B cell (primary cell): ENCODE data around the gene LRBA. TPM values are rescaled to one million over a fixed set of nuclear protein-coding genes. Genes with fewer than 3 reads are reported as not detected.

ENCODE experiments used
- ATAC-seq: fragments of 200-7000 bp; cut with Tn5 transposase; one replicate; pipeline ENCODE4 v1.10.0; 2021; ENCODE audit warnings: low read depth, mild to moderate bottlenecking, moderate number of reproducible peaks, moderate library complexity
- CTCF ChIA-PET: fragments of 350-600 bp; sonication (Branson Sonifier 250); formaldehyde crosslinking; loops from one replicate; lab custom pipeline; 2021; ENCODE audit warnings: antibody characterized with exemption, inconsistent platforms; lab: Charles Lee
- POLR2A ChIA-PET: fragments of 350-600 bp; sonication (Branson Sonifier 250); formaldehyde crosslinking; loops from one replicate; lab custom pipeline; 2021; ENCODE audit warnings: antibody characterized with exemption; lab: Charles Lee
- DNase-seq: peaks from one replicate; pipeline ENCODE4 v3.0.0; 2013
- H2AFZ ChIP-seq: 2 replicates; pipeline ENCODE4 v1.6.1; 2012; ENCODE audit warnings: mild to moderate bottlenecking, low read depth, low read length; ENCODE audit not compliant: insufficient read depth, poor library complexity, severe bottlenecking
- H3K27ac ChIP-seq, 2 donors: 1 replicate in 1 of 2; 2 replicates in 1 of 2; pipeline ENCODE4 v1.5.1; 2012 to 2013; ENCODE audit warnings: low read length in 2 of 2, mild to moderate bottlenecking in 2 of 2, moderate library complexity in 1 of 2
- H3K27me3 ChIP-seq, 4 experiments: fragments of 200-600 bp in 1 of 4; sonication (generic) in 1 of 4; replicated peaks in 1 of 4; 1 replicate in 2 of 4; 2 replicates in 2 of 4; pipeline versions ENCODE4 v1.6.1 to v1.7.0; 2013 to 2016; ENCODE audit warnings: low read length in 3 of 4, mild to moderate bottlenecking in 2 of 4, mixed read lengths in 1 of 4, moderate library complexity in 1 of 4; ENCODE audit not compliant: insufficient read depth in 4 of 4, control insufficient read depth in 3 of 4; ENCODE audit errors: control extremely low read depth in 1 of 4
- H3K36me3 ChIP-seq, 2 experiments: replicated peaks in 1 of 2; 1 replicate in 1 of 2; 2 replicates in 1 of 2; pipeline versions ENCODE4 v1.6.1 to v1.7.1; 2013; ENCODE audit warnings: low read length in 1 of 2; ENCODE audit not compliant: insufficient read depth in 2 of 2, control insufficient read depth in 1 of 2; ENCODE audit errors: control extremely low read depth in 1 of 2, extremely low read depth in 1 of 2
- H3K4me1 ChIP-seq, 2 donors: fragments of 200-600 bp in 1 of 2; sonication (generic) in 1 of 2; 1 replicate in 1 of 2; 2 replicates in 1 of 2; pipeline versions ENCODE4 v1.5.1 to v1.6.1; 2013 to 2017; ENCODE audit warnings: low read length in 2 of 2; ENCODE audit not compliant: control insufficient read depth in 2 of 2, insufficient read depth in 2 of 2
- H3K4me2 ChIP-seq: replicated peaks from 2 replicates; pipeline ENCODE3; 2012; ENCODE audit warnings: mild to moderate bottlenecking, low read depth, low read length; ENCODE audit not compliant: poor library complexity, severe bottlenecking
- H3K4me3 ChIP-seq, 5 experiments: fragments of 200-600 bp in 1 of 5; sonication (generic) in 1 of 5; 1 replicate in 3 of 5; 2 replicates in 2 of 5; pipeline versions ENCODE4 v1.5.1 to v1.7.0; 2011 to 2016; ENCODE audit warnings: low read length in 4 of 5, mild to moderate bottlenecking in 4 of 5, low read depth in 2 of 5, control low read depth in 1 of 5, moderate library complexity in 1 of 5; ENCODE audit not compliant: insufficient read depth in 1 of 5; ENCODE audit errors: control extremely low read depth in 1 of 5, extremely low read depth in 1 of 5
- H3K79me2 ChIP-seq: fragments of 200-600 bp; sonication (generic); one replicate; pipeline ENCODE4 v1.6.0; 2016; ENCODE audit warnings: low read length; ENCODE audit not compliant: control insufficient read depth, insufficient read depth
- H3K9ac ChIP-seq: fragments of 200-600 bp; sonication (generic); 2 replicates; pipeline ENCODE4 v1.6.1; 2017; ENCODE audit warnings: mild to moderate bottlenecking, low read length, moderate library complexity
- H3K9me3 ChIP-seq, 3 donors: one replicate each; pipeline versions ENCODE4 v1.6.1 to v1.7.1; 2013; ENCODE audit warnings: low read length in 2 of 3; ENCODE audit not compliant: control insufficient read depth in 2 of 3, insufficient read depth in 1 of 3; ENCODE audit errors: control extremely low read depth in 1 of 3
- H4K20me1 ChIP-seq: 2 replicates; pipeline ENCODE4 v1.6.0; 2012; ENCODE audit warnings: mild to moderate bottlenecking, low read length; ENCODE audit not compliant: insufficient read depth, control insufficient read depth, poor library complexity, severe bottlenecking
- H3K27ac Mint-ChIP-seq: one replicate; pipeline ENCODE4 v1.8.0; 2021; ENCODE audit warnings: mixed read lengths
- H3K27me3 Mint-ChIP-seq: one replicate; pipeline ENCODE4 v1.8.0; 2021; ENCODE audit warnings: mixed read lengths
- H3K4me1 Mint-ChIP-seq: one replicate; pipeline ENCODE4 v1.8.0; 2021; ENCODE audit warnings: mixed read lengths
- H3K4me3 Mint-ChIP-seq: one replicate; pipeline ENCODE4 v1.8.0; 2021; ENCODE audit warnings: mixed read lengths
- H3K9me3 Mint-ChIP-seq: one replicate; pipeline ENCODE4 v1.8.0; 2022; ENCODE audit warnings: mixed read lengths; ENCODE audit not compliant: insufficient read depth
- EZH2 ChIP-seq: IDR thresholded peaks from 2 replicates; pipeline ENCODE4 v1.6.1; 2012; ENCODE audit warnings: borderline replicate concordance, low read depth, mild to moderate bottlenecking, moderate library complexity, low read length; ENCODE audit not compliant: insufficient read depth, poor library complexity, severe bottlenecking
- WGBS: methylation state at CpG from one replicate; pipeline ENCODE4 v1.1.5; 2013; ENCODE audit warnings: missing lambda C conversion rate; ENCODE audit not compliant: insufficient coverage; 5-methylcytosine and 5-hydroxymethylcytosine counted together
- intact Hi-C: fragments of 100-400 bp; cut with micrococcal nuclease; formaldehyde crosslinking; loops from one replicate; pipeline ENCODE4 v1.10.0; 2022
- polyA plus RNA-seq: library from polyadenylated mRNA; depleted of rRNA; stranded (reverse); fragments of >200 nt; gene quantifications from 2 replicates; pipeline ENCODE4 v1.2.3, GENCODE V29; 2012
- total RNA-seq, 2 donors: library from RNA; stranded (reverse); fragments of 120-200 nt in 1 of 2; gene quantifications; 1 replicate in 1 of 2; 2 replicates in 1 of 2; pipeline versions ENCODE4 v1.2.3 to v1.2.4, GENCODE V29; 2013 to 2022
- TF ChIP-seq, protein P1 (sequence below): fragments of 200-600 bp; IDR thresholded peaks from one replicate; pipeline ENCODE4 v1.8.0; 2022; ENCODE audit warnings: antibody characterized with exemption, mild to moderate bottlenecking

Gene LRBA
- total and polyA plus RNA-seq, 2 donors (not counting 1 experiment from before 2014, with no cell fraction given) = 17.5 to 86.7 TPM

DNA sequence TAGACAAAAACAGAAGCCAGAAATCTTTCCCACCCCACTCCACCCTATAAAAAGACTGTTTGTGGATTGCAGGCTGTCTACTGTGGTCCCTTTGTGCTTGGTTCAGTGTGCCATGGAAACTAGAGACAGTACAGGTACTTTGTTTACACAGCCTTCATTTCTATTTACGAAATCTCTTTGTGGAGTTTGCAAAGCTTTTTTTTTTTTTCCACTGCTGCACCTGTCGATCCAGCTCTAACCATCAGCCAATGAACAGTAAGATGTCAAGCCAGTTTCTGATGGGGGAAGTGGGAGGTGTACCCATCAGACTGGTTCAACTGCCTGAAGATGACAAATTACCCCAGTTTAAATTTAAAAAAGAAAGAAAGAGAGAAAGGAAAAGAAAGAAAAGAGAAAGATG lies 20.2 kb upstream of the LRBA start:
- POLR2A ChIA-PET = no interaction called here
- no peaks in the 10 kb centered on the region for H3K36me3 ChIP-seq
- Mint-ChIP-seq H3K27me3 (peaks cover 19% of the 10 kb centered on the region), H3K9me3 (no peaks in the 10 kb centered on the region), H3K4me1 (peaks cover 6% of the 10 kb centered on the region), H3K27ac (no peak overlapping the region), H3K4me3 (no peak overlapping the region)
- no peaks in the 10 kb centered on the region for H3K79me2 ChIP-seq
- CTCF ChIA-PET = no interaction called here
- H3K9ac ChIP-seq = no peak overlapping the region
- WGBS = no CpG with 5 or more reads among the region's 2 CpGs
- H3K4me3 ChIP-seq = no peak overlapping the region
- H3K4me1 ChIP-seq = peaks cover 4 to 6% of the 10 kb centered on the region in 2 donors
- no peak for TF ChIP-seq EZH2
- TF ChIP-seq, protein P1, sequence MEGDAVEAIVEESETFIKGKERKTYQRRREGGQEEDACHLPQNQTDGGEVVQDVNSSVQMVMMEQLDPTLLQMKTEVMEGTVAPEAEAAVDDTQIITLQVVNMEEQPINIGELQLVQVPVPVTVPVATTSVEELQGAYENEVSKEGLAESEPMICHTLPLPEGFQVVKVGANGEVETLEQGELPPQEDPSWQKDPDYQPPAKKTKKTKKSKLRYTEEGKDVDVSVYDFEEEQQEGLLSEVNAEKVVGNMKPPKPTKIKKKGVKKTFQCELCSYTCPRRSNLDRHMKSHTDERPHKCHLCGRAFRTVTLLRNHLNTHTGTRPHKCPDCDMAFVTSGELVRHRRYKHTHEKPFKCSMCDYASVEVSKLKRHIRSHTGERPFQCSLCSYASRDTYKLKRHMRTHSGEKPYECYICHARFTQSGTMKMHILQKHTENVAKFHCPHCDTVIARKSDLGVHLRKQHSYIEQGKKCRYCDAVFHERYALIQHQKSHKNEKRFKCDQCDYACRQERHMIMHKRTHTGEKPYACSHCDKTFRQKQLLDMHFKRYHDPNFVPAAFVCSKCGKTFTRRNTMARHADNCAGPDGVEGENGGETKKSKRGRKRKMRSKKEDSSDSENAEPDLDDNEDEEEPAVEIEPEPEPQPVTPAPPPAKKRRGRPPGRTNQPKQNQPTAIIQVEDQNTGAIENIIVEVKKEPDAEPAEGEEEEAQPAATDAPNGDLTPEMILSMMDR = no peak
- H2AFZ ChIP-seq = no peak overlapping the region
- H4K20me1 ChIP-seq = no peaks in the 10 kb centered on the region
- no peak overlapping the region for H3K27ac ChIP-seq
- no peaks in the 10 kb centered on the region for H3K9me3 ChIP-seq
- intact Hi-C loops = no loop called here
- no peak overlapping the region for H3K4me2 ChIP-seq
- DNase-seq (no peak), ATAC-seq (no peak)
- peaks cover 0 to 3% (median 1%) of the 10 kb centered on the region in 4 experiments for H3K27me3 ChIP-seq

DNA sequence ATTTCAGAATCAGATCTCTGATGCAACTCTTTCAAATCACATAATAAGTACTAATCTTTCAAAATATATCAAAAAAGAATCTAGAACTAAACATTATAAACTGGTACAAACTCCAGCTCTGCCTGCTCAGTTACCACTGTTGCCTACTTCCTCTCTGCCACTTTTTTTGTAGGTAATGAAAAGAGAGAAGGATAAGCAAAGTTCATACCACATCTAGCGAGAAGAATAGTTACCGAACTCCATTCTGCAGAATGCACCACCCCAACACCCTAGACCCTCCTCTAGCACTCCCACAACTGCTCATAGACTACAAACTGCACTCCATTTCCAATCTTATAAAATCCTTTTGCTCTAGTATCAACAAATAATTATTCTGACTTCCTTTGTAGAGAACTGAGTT lies 19.7 kb upstream of the LRBA start:
- H3K4me1 ChIP-seq = peaks cover 4 to 6% of the 10 kb centered on the region in 2 donors
- H3K27me3 Mint-ChIP-seq = peaks cover 22% of the 10 kb centered on the region
- CTCF ChIA-PET = no interaction called here
- DNase-seq (no peak), ATAC-seq (no peak)
- intact Hi-C loops = no loop called here
- H3K4me1 Mint-ChIP-seq = peaks cover 6% of the 10 kb centered on the region
- no peak overlapping the region for H2AFZ ChIP-seq
- no peak overlapping the region for H3K4me3 Mint-ChIP-seq
- no peaks in the 10 kb centered on the region for H3K36me3 ChIP-seq
- H3K4me2 ChIP-seq = no peak overlapping the region
- H3K4me3 ChIP-seq = no peak overlapping the region
- H3K79me2 ChIP-seq = no peaks in the 10 kb centered on the region
- H3K9me3 ChIP-seq = no peaks in the 10 kb centered on the region
- POLR2A ChIA-PET = no interaction called here
- H3K27ac ChIP-seq = no peak overlapping the region
- H3K27me3 ChIP-seq = peaks cover 0 to 3% (median 1%) of the 10 kb centered on the region in 4 experiments
- TF ChIP-seq, protein P1 = no peak
- TF ChIP-seq EZH2 = no peak
- H3K9ac ChIP-seq = no peak overlapping the region
- no peaks in the 10 kb centered on the region for H4K20me1 ChIP-seq
- WGBS = 33% methylated on average over 1 of the region's 2 CpGs
- no peak overlapping the region for H3K27ac Mint-ChIP-seq
- H3K9me3 Mint-ChIP-seq = no peaks in the 10 kb centered on the region
